HG02943 (cell line): ENCODE measurements around the gene FAM200B.

ENCODE experiments used
- ATAC-seq: cut with Tn5 transposase; IDR thresholded peaks from one replicate; pipeline ENCODE4 v1.9.1; 2021; ENCODE audit warnings: mild to moderate bottlenecking, low read depth, moderate library complexity; ENCODE audit not compliant: unreplicated experiment

The FAM200B gene

GRCh38 chr4:15667006-15667405 is 14.6 kb upstream of the FAM200B start:
- no peak for ATAC-seq

- ATAC-seq, result no peak
Observed at GRCh38 chr4:15668566-15669435, 12.8 kb upstream of the FAM200B start.

GRCh38 chr4:15670576-15670975 is 11.1 kb upstream of the FAM200B start:
- no peak for ATAC-seq

GRCh38 chr4:15672101-15672500 is 9.5 kb upstream of the FAM200B start:
- no peak for ATAC-seq

GRCh38 chr4:15673337-15673736 is 8.3 kb upstream of the FAM200B start:
- no peak for ATAC-seq

- ATAC-seq, result no peak
Observed at GRCh38 chr4:15674046-15674445, 7.6 kb upstream of the FAM200B start.

GRCh38 chr4:15674926-15675325 is 6.7 kb upstream of the FAM200B start:
- ATAC-seq, result no peak

GRCh38 chr4:15675356-15675755 is 6.3 kb upstream of the FAM200B start:
- ATAC-seq, result no peak

GRCh38 chr4:15676039-15676438 is 5.6 kb upstream of the FAM200B start:
- ATAC-seq, result no peak

- ATAC-seq, result no peak
Observed at GRCh38 chr4:15676899-15677298, 4.7 kb upstream of the FAM200B start.

- no peak for ATAC-seq
Observed at GRCh38 chr4:15677507-15677988, 4.1 kb upstream of the FAM200B start.

- ATAC-seq, result no peak
Observed at GRCh38 chr4:15681067-15681371, 608 bp upstream of the FAM200B start.

- ATAC-seq, result peak; percentile 10
Observed at GRCh38 chr4:15682242-15683142, 865 bp downstream of the FAM200B start.

- ATAC-seq, result no peak
Observed at GRCh38 chr4:15683143-15683495, 1.5 kb downstream of the FAM200B start.

GRCh38 chr4:15684498-15684897 is 2.9 kb downstream of the FAM200B start:
- no peak for ATAC-seq

GRCh38 chr4:15688051-15688450 is 6.4 kb downstream of the FAM200B start:
- no peak for ATAC-seq

GRCh38 chr4:15689540-15689939 is 7.9 kb downstream of the FAM200B start:
- ATAC-seq, result no peak

GRCh38 chr4:15690020-15690809 is 8.6 kb downstream of the FAM200B start:
- no peak for ATAC-seq

GRCh38 chr4:15691346-15692135 is 9.9 kb downstream of the FAM200B start:
- ATAC-seq, result no peak

- ATAC-seq, result no peak
Observed at GRCh38 chr4:15692602-15693001, 11.0 kb downstream of the FAM200B start.
